Natural killer cell treated with Interleukin-12 subunit alpha and Interleukin-12 subunit beta and Interleukin-15 and Interleukin-18, amount 100 ng/mL, for 72 hours (primary cell): ENCODE results near the gene C15orf61. TPM values are rescaled to one million over a fixed set of nuclear protein-coding genes. Genes with fewer than 3 reads are reported as not detected.

ENCODE experiments used
- ATAC-seq, 2 donors: fragments of 150-1000 bp; cut with Tn5 transposase in 1 of 2; sonication (Bioruptor Pico), chemical (Tn5 transposase) in 1 of 2; 2 replicates each; pipeline ENCODE4 v1.10.0; 2021
- DNase-seq: peaks from one replicate; pipeline ENCODE4 v3.0.0; 2022; ENCODE audit warnings: low spot score
- H3K27ac Mint-ChIP-seq, 2 donors: 1 replicate in 1 of 2; 2 replicates in 1 of 2; pipeline ENCODE4 v1.8.0; 2022; ENCODE audit warnings: mixed read lengths in 2 of 2, mild to moderate bottlenecking in 1 of 2, moderate library complexity in 1 of 2
- H3K27me3 Mint-ChIP-seq, 2 donors: 1 replicate in 1 of 2; 2 replicates in 1 of 2; pipeline ENCODE4 v1.8.0; 2022; ENCODE audit warnings: mixed read lengths in 2 of 2
- H3K36me3 Mint-ChIP-seq: one replicate; pipeline ENCODE4 v1.8.0; 2022; ENCODE audit warnings: mixed read lengths
- H3K4me1 Mint-ChIP-seq, 2 donors: 1 replicate in 1 of 2; 2 replicates in 1 of 2; pipeline ENCODE4 v1.8.0; 2022; ENCODE audit warnings: low read depth in 2 of 2, mixed read lengths in 2 of 2, mild to moderate bottlenecking in 1 of 2
- H3K4me3 Mint-ChIP-seq: one replicate; pipeline ENCODE4 v1.8.0; 2022; ENCODE audit warnings: mixed read lengths
- H3K9me3 Mint-ChIP-seq: 2 replicates; pipeline ENCODE4 v1.8.0; 2022; ENCODE audit warnings: mixed read lengths
- total RNA-seq, 2 donors: library from RNA; stranded (reverse); gene quantifications; one replicate each; pipeline ENCODE4 v1.2.3, GENCODE V29; 2022

Gene C15orf61
- total RNA-seq, 2 donors from 2014 or later = 3.9 to 5.0 TPM

GRCh38 chr15:67524235-67524634, 3.3 kb downstream of the C15orf61 start:
- DNase-seq (no peak), ATAC-seq (no peak)
- Mint-ChIP-seq H3K4me3 (no peak overlapping the region), H3K4me1 (peaks cover 17 to 22% of the 10 kb centered on the region in 2 donors), H3K27ac (no peak overlapping the region), H3K27me3 (no peaks in the 10 kb centered on the region), H3K36me3 (no peaks in the 10 kb centered on the region), H3K9me3 (no peaks in the 10 kb centered on the region)

- H3K4me1 Mint-ChIP-seq = peaks cover 3 to 5% of the 10 kb centered on the region in 2 donors
- ATAC-seq (no peak), DNase-seq (no peak)
- H3K9me3 Mint-ChIP-seq = no peaks in the 10 kb centered on the region
- H3K4me3 Mint-ChIP-seq = no peak overlapping the region
- H3K27me3 Mint-ChIP-seq = no peaks in the 10 kb centered on the region
- H3K36me3 Mint-ChIP-seq = no peaks in the 10 kb centered on the region
- H3K27ac Mint-ChIP-seq = no peak overlapping the region
Observed at GRCh38 chr15:67528513-67528912, 7.6 kb downstream of the C15orf61 start.

GRCh38 chr15:67531379-67531914, 10.5 kb downstream of the C15orf61 start:
- no peak for ATAC-seq
- no peaks in the 10 kb centered on the region for H3K27me3 Mint-ChIP-seq

GRCh38 chr15:67533873-67534272, 12.9 kb downstream of the C15orf61 start:
- Mint-ChIP-seq H3K36me3 (no peaks in the 10 kb centered on the region), H3K4me1 (peaks cover 1 to 10% of the 10 kb centered on the region in 2 donors), H3K27ac (no peak overlapping the region), H3K4me3 (no peak overlapping the region), H3K27me3 (no peaks in the 10 kb centered on the region), H3K9me3 (no peaks in the 10 kb centered on the region)
- ATAC-seq = no peak
- no peak for DNase-seq

More at GRCh38 chr15:67531379-67531914, 10.5 kb downstream of the C15orf61 start:
- Mint-ChIP-seq H3K9me3 (no peaks in the 10 kb centered on the region), H3K4me3 (no peak overlapping the region), H3K36me3 (no peaks in the 10 kb centered on the region), H3K27ac (no peak overlapping the region), H3K4me1 (no peaks in the 10 kb centered on the region)
- DNase-seq = no peak

- Mint-ChIP-seq H3K36me3 (no peaks in the 10 kb centered on the region), H3K27me3 (no peaks in the 10 kb centered on the region), H3K4me3 (no peak overlapping the region), H3K4me1 (peaks cover 6 to 15% of the 10 kb centered on the region in 2 donors), H3K9me3 (no peaks in the 10 kb centered on the region), H3K27ac (no peak overlapping the region)
- DNase-seq (no peak), ATAC-seq (no peak)
Observed at GRCh38 chr15:67534360-67534759, 13.4 kb downstream of the C15orf61 start.

GRCh38 chr15:67537771-67538170, 16.8 kb downstream of the C15orf61 start:
- H3K27me3 Mint-ChIP-seq = no peaks in the 10 kb centered on the region
- no peaks in the 10 kb centered on the region for H3K9me3 Mint-ChIP-seq
- DNase-seq (no peak), ATAC-seq (no peak)
- no peaks in the 10 kb centered on the region for H3K36me3 Mint-ChIP-seq
- peaks cover 15 to 26% of the 10 kb centered on the region in 2 donors for H3K4me1 Mint-ChIP-seq
- H3K27ac Mint-ChIP-seq = no peak overlapping the region
- peak overlapping the region; percentile 6 for H3K4me3 Mint-ChIP-seq

- Mint-ChIP-seq H3K27me3 (no peaks in the 10 kb centered on the region), H3K27ac (peak within 1 kb of the TSS; percentile 95 to 96), H3K4me3 (peak within 1 kb of the TSS; percentile 98), H3K9me3 (no peaks in the 10 kb centered on the region), H3K36me3 (no peaks in the 10 kb centered on the region), H3K4me1 (peaks cover 29 to 46% of the 10 kb centered on the region in 2 donors)
- DNase-seq (peak; percentile 88), ATAC-seq (peak; percentile 81 to 91)
Observed at GRCh38 chr15:67542420-67543347, 21.8 kb downstream of the C15orf61 start, which contains the start of gene MAP2K5. TSS of gene MAP2K5 (plus strand) at chr15:67542703. CDS start at chr15:67543336, 633 bp downstream.

GRCh38 chr15:67543348-67543718, 22.4 kb downstream of the C15orf61 start:
- no peaks in the 10 kb centered on the region for H3K9me3 Mint-ChIP-seq
- peak overlapping the region; percentile 92 for H3K4me3 Mint-ChIP-seq
- H3K27ac Mint-ChIP-seq = peak overlapping the region; percentile 89 to 95
- no peaks in the 10 kb centered on the region for H3K36me3 Mint-ChIP-seq
- peaks cover 32 to 46% of the 10 kb centered on the region in 2 donors for H3K4me1 Mint-ChIP-seq
- no peaks in the 10 kb centered on the region for H3K27me3 Mint-ChIP-seq
- ATAC-seq (no peak), DNase-seq (no peak)

GRCh38 chr15:67544475-67544874, 23.5 kb downstream of the C15orf61 start:
- Mint-ChIP-seq H3K4me3 (peak overlapping the region; percentile 20), H3K36me3 (no peaks in the 10 kb centered on the region), H3K9me3 (no peaks in the 10 kb centered on the region), H3K4me1 (peaks cover 31 to 44% of the 10 kb centered on the region in 2 donors), H3K27ac (peak overlapping the region; percentile 89 to 95), H3K27me3 (no peaks in the 10 kb centered on the region)
- no peak for ATAC-seq
- no peak for DNase-seq

GRCh38 chr15:67545864-67546263, 24.9 kb downstream of the C15orf61 start:
- no peaks in the 10 kb centered on the region for H3K27me3 Mint-ChIP-seq
- no peaks in the 10 kb centered on the region for H3K9me3 Mint-ChIP-seq
- DNase-seq = no peak
- no peak overlapping the region for H3K4me3 Mint-ChIP-seq
- peaks cover 32 to 46% of the 10 kb centered on the region in 2 donors for H3K4me1 Mint-ChIP-seq
- no peaks in the 10 kb centered on the region for H3K36me3 Mint-ChIP-seq
- no peak for ATAC-seq
- H3K27ac Mint-ChIP-seq = no peak overlapping the region

GRCh38 chr15:67547064-67547463, 26.1 kb downstream of the C15orf61 start:
- H3K27ac Mint-ChIP-seq = no peak overlapping the region
- peaks cover 27 to 41% of the 10 kb centered on the region in 2 donors for H3K4me1 Mint-ChIP-seq
- H3K36me3 Mint-ChIP-seq = no peaks in the 10 kb centered on the region
- H3K9me3 Mint-ChIP-seq = no peaks in the 10 kb centered on the region
- no peak overlapping the region for H3K4me3 Mint-ChIP-seq
- H3K27me3 Mint-ChIP-seq = no peaks in the 10 kb centered on the region
- no peak for DNase-seq
- no peak for ATAC-seq

- Mint-ChIP-seq H3K27ac (no peak overlapping the region), H3K36me3 (no peaks in the 10 kb centered on the region), H3K4me1 (peaks cover 26 to 41% of the 10 kb centered on the region in 2 donors), H3K27me3 (no peaks in the 10 kb centered on the region), H3K9me3 (no peaks in the 10 kb centered on the region), H3K4me3 (no peak overlapping the region)
- no peak for DNase-seq
- ATAC-seq = no peak
Observed at GRCh38 chr15:67547836-67548235, 26.9 kb downstream of the C15orf61 start.

GRCh38 chr15:67548236-67548852, 27.4 kb downstream of the C15orf61 start:
- DNase-seq (no peak), ATAC-seq (no peak)
- no peaks in the 10 kb centered on the region for H3K36me3 Mint-ChIP-seq
- no peak overlapping the region for H3K4me3 Mint-ChIP-seq
- no peaks in the 10 kb centered on the region for H3K27me3 Mint-ChIP-seq
- no peaks in the 10 kb centered on the region for H3K9me3 Mint-ChIP-seq
- H3K4me1 Mint-ChIP-seq = peaks cover 21 to 36% of the 10 kb centered on the region in 2 donors
- H3K27ac Mint-ChIP-seq = no peak overlapping the region
